Measurements from ENCODE around the gene SLC2A5.

- no peak for TF ChIP-seq POLR2A (IDR thresholded peaks at IDR 0.05)
- TF ChIP-seq POLR2AphosphoS5 (IDR thresholded peaks at IDR 0.05) = no peak
These were observed 18.1 kb upstream of the SLC2A5 start for GRCh38 chr1:9087411-9088125.

Measured in sigmoid colon (tissue), 4 donors.